Activated T-cell treated with anti-CD3 and anti-CD28 coated beads, Interleukin-2, amount 50 U/mL, for 72 hours (primary cell): ENCODE data around the gene UBASH3B. TPM values are rescaled to one million over a fixed set of nuclear protein-coding genes. Genes with fewer than 3 reads are reported as not detected.
A peak's percentile ranks its signal among the peaks of the same experiment; 100 is the strongest.

Source experiments
- ATAC-seq, 2 donors: fragments of 150-1000 bp; cut with Tn5 transposase; replicated peaks in 1 of 2; 2 replicates each; pipeline ENCODE4 v1.10.0; 2021; ENCODE audit warnings: moderate library complexity in 2 of 2, mild to moderate bottlenecking in 1 of 2
- DNase-seq, 2 donors: peaks; one replicate each; pipeline ENCODE4 v3.0.0; 2021 to 2022; ENCODE audit warnings: mixed read lengths in 1 of 2
- H3K27ac Mint-ChIP-seq: one replicate; pipeline ENCODE4 v1.8.0; 2022; ENCODE audit warnings: mild to moderate bottlenecking, moderate library complexity, mixed read lengths
- H3K27me3 Mint-ChIP-seq: one replicate; pipeline ENCODE4 v1.8.0; 2022; ENCODE audit warnings: low read depth, mixed read lengths
- H3K36me3 Mint-ChIP-seq, 2 donors: one replicate each; pipeline ENCODE4 v1.8.0; 2022; ENCODE audit warnings: mixed read lengths in 2 of 2, mild to moderate bottlenecking in 1 of 2; ENCODE audit not compliant: insufficient read depth in 2 of 2
- H3K4me1 Mint-ChIP-seq: one replicate; pipeline ENCODE4 v1.8.0; 2022; ENCODE audit warnings: low read depth, mixed read lengths
- H3K4me3 Mint-ChIP-seq, 2 donors: one replicate each; pipeline ENCODE4 v1.8.0; 2022; ENCODE audit warnings: mild to moderate bottlenecking in 2 of 2, mixed read lengths in 2 of 2, moderate library complexity in 2 of 2
- H3K9me3 Mint-ChIP-seq, 2 donors: one replicate each; pipeline ENCODE4 v1.8.0; 2022; ENCODE audit warnings: mixed read lengths in 2 of 2
- total RNA-seq, 2 donors: library from RNA; stranded (reverse); gene quantifications; one replicate each; pipeline ENCODE4 v1.2.3, GENCODE V29; 2022

The UBASH3B gene
- total RNA-seq, 2 donors from 2014 or later, result 6.9 to 18.5 TPM

DNA sequence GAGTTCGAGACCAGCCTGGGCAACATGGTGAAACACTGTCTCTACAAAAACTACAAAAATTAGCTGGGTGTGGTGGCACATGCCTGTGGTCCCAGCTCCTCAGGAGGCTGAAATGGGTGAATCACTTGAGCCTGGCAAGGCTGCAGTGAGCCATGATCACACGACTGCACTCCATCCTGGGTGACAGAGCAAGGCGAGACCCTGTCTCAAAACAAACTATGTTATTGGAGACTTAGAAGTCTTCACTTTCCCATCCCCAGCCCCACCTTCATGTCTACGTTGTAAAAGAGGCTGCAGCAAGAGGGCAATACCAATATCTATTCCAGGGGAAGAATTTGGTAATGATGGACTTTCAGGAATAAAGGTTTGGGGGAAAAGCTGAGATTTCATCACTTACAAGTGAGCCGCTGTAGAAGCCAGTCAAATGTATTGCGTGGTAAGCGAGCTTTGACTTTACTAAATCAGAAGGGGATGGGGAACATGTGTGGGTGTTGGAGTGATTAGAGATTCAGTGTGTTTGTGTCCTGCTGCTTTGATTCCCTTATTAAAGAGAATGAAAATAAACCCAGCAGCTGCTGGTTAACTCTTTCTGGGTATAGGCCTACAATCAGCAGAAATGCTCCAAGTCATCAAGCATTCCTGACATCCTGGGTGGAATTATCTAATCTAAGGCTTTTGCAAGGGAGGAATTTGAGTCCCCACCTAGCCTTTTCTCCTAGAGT is 53.7 kb downstream of the UBASH3B start:
- Mint-ChIP-seq H3K27me3 (no peaks in the 10 kb centered on the region), H3K4me3 (no peak overlapping the region), H3K27ac (no peak overlapping the region), H3K9me3 (no peaks in the 10 kb centered on the region), H3K36me3 (peaks cover 0 to under 1% of the 10 kb centered on the region in 2 donors), H3K4me1 (peaks cover 35% of the 10 kb centered on the region)
- DNase-seq (no peak), ATAC-seq (no peak)

DNA sequence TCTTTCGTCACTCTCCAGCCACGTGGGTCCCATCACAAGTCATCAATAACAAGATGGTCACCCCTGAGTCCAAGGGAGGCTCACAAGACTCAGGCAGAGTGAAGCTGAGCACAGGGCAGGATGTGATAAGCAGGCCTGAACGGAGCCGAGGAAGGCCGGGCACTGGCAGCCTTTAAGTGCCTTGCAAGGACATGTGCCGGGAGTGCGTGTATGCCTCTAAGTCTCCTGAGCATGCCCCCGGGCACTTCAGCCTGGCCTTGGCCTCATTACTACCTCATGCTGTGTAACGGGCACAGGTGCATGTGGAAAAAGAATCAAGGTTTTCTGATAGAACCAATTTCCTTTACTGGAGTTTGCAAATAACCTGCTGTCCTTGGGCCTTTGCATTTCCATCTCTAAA is 55.8 kb downstream of the UBASH3B start:
- Mint-ChIP-seq H3K9me3 (no peaks in the 10 kb centered on the region), H3K4me3 (no peak overlapping the region), H3K27me3 (no peaks in the 10 kb centered on the region), H3K27ac (no peak overlapping the region), H3K36me3 (no peaks in the 10 kb centered on the region), H3K4me1 (peaks cover 39% of the 10 kb centered on the region)
- DNase-seq (no peak), ATAC-seq (no peak)

GRCh38 chr11:122711831-122712381 is 56.4 kb downstream of the UBASH3B start:
- peaks cover 42% of the 10 kb centered on the region for H3K4me1 Mint-ChIP-seq
- no peak overlapping the region for H3K27ac Mint-ChIP-seq
- ATAC-seq (no peak), DNase-seq (no peak)
- H3K27me3 Mint-ChIP-seq, result no peaks in the 10 kb centered on the region
- no peaks in the 10 kb centered on the region for H3K36me3 Mint-ChIP-seq
- H3K9me3 Mint-ChIP-seq, result no peaks in the 10 kb centered on the region
- no peak overlapping the region for H3K4me3 Mint-ChIP-seq

DNA sequence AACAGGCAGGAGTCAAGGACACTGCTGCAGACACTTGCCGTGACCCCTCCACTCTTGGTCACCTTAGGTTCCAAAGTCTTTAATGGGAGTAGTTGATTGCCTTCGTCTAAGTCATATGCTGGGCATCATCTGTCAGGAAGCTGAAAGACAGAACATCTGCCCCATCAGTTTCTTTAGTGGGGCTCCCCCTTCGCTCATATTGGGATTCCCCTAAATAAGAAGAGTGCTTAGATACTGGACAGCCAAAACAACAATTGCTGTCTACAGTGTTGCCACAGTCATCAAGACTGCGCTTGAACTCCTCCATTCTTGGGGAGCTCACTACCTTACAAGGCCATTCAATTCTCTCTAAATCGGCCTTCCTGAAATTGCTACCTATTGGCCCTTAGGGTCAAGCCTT is 58.5 kb downstream of the UBASH3B start:
- no peak for ATAC-seq
- no peaks in the 10 kb centered on the region for H3K36me3 Mint-ChIP-seq
- no peak overlapping the region for H3K27ac Mint-ChIP-seq
- H3K27me3 Mint-ChIP-seq, result no peaks in the 10 kb centered on the region
- H3K4me3 Mint-ChIP-seq, result no peak overlapping the region
- H3K4me1 Mint-ChIP-seq, result peaks cover 48% of the 10 kb centered on the region
- no peaks in the 10 kb centered on the region for H3K9me3 Mint-ChIP-seq
- DNase-seq, result no peak

GRCh38 chr11:122714484-122714883 is 59.0 kb downstream of the UBASH3B start:
- ATAC-seq (no peak), DNase-seq (no peak)
- H3K36me3 Mint-ChIP-seq, result no peaks in the 10 kb centered on the region
- no peak overlapping the region for H3K4me3 Mint-ChIP-seq
- H3K27me3 Mint-ChIP-seq, result peaks cover under 1% of the 10 kb centered on the region
- H3K4me1 Mint-ChIP-seq, result peaks cover 43% of the 10 kb centered on the region
- H3K27ac Mint-ChIP-seq, result no peak overlapping the region
- no peaks in the 10 kb centered on the region for H3K9me3 Mint-ChIP-seq

DNA sequence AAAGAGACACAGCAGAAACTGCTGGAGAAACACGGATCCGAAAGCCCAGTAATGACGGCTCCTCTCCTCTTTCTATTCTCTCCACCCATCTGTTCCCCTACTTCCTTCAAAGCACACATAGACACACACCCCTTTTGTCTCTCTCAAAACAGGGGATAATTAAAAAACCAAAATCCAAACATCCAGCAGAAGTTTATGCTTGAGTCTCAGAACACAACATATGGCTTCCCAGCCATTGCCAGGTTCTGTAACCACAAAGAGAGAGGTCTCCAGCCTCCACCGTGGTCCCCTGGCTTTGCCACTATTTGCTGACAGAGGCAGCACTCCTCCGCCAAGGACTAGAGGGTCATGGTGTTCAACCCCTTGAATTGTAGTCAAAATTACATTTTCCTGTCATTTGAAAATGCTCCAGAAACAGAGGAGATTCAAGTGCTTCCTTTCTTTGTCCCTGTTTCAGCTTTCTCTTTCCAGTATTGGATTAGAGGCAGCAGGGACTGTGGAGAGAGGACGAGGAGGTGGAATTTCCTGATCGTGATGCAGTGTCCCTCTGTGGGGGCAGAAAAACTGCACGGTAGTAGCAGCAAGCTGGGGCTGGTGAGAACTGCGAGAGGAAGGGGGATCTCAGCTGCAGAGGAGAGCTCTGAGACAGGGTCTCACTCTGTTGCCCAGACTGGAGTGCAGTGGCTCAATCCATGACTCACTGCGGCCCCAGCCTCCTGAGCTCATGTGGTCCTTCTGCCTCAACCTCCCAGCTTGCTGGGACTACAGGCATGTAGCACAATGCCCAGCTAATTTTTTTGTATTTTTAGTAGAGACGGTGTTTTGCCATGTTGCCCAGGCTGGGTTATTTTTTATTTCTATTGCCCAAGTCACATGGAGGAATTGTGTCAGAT is 60.3 kb downstream of the UBASH3B start:
- ATAC-seq (no peak), DNase-seq (no peak)
- Mint-ChIP-seq H3K27me3 (peaks cover 11% of the 10 kb centered on the region), H3K4me1 (peaks cover 52% of the 10 kb centered on the region), H3K9me3 (no peaks in the 10 kb centered on the region), H3K27ac (peak overlapping the region; percentile 10), H3K4me3 (no peak overlapping the region), H3K36me3 (no peaks in the 10 kb centered on the region)

GRCh38 chr11:122717264-122717867 is 61.8 kb downstream of the UBASH3B start:
- Mint-ChIP-seq H3K27me3 (peaks cover 11% of the 10 kb centered on the region), H3K36me3 (no peaks in the 10 kb centered on the region), H3K27ac (peak overlapping the region; percentile 32), H3K4me1 (peaks cover 65% of the 10 kb centered on the region), H3K9me3 (no peaks in the 10 kb centered on the region), H3K4me3 (peak overlapping the region in 1 of 2 donors; percentile 43)
- DNase-seq (peak; percentile 33 to 61), ATAC-seq (peak; percentile 77 to 83)

DNA sequence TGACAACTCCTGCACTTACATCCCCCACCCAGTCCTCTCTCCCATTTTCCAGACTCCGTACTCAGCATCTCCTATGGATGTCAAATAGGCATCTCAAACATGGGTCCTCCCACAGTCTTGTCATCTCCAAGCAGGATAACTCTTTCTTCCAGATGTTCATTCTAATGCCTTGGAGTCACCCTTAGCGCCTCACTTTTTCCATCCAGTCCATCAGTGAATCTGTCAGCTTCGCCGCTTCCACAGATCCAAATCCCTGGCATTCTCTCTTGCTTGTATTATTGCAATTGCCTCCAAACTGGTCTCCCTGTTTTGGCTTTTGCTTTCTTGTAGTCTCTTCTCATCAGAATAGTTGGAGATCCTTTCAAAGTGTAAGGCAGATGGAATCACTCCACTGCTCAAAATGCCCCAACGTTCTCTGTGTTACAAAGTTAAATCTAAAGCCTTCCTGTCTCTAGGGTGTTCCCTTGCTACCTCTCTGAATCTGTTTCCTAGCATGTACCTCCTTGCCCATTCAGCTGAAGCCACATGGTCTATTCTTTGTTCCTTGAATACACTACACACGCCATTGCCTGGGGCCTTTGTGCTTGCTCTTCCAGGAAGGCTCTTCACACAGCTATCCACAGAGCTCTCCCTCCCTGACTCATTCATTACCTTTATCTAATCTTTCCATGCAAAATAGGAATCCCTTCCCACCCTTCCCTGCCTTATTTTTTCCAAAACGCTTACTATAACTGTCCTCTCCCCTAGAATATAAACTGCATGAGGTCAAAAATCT is 64.8 kb downstream of the UBASH3B start:
- peaks cover 75% of the 10 kb centered on the region for H3K4me1 Mint-ChIP-seq
- peaks cover 11% of the 10 kb centered on the region for H3K27me3 Mint-ChIP-seq
- H3K4me3 Mint-ChIP-seq, result no peak overlapping the region
- ATAC-seq (no peak), DNase-seq (no peak)
- no peaks in the 10 kb centered on the region for H3K36me3 Mint-ChIP-seq
- no peaks in the 10 kb centered on the region for H3K9me3 Mint-ChIP-seq
- no peak overlapping the region for H3K27ac Mint-ChIP-seq

DNA sequence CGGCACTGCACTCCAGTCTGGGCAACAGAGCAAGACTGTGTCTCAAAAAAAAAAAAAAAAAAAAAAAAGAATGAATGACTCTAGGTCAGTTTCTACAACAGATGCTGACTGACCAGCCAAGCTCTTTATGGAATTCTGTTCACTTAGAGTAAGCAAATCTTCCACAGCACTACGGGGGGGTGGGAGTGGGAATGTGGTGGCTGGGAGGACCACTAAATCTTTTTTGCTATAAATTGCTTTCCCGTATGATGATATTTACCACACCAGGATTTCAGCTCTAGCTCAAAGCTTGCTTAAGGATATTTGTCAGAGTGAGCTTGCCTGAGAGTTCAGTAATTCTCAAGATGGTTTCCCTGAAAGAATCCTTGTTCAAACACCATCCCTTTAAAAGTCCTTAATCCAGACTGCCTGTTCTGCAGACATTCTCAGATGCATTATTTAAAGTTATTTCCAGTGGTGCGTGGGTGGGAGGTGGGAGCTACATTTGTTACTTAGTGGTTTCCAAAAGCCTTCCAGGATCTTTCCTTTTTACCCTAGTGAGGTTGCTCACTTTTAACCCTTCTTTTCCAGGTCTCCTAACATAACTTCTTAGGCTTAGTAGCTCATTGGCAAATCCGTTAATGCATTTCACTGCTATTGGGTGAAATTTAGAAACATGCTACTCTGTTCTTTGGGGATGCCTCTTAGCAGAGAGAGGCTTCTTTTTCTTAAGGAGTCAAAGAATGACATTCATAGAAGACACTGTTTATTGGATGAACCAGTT is 65.9 kb downstream of the UBASH3B start:
- peak overlapping the region in 1 of 2 donors; percentile 32 for H3K4me3 Mint-ChIP-seq
- peaks cover 11% of the 10 kb centered on the region for H3K27me3 Mint-ChIP-seq
- DNase-seq (no peak), ATAC-seq (no peak)
- H3K4me1 Mint-ChIP-seq, result peaks cover 75% of the 10 kb centered on the region
- H3K27ac Mint-ChIP-seq, result no peak overlapping the region
- no peaks in the 10 kb centered on the region for H3K9me3 Mint-ChIP-seq
- no peaks in the 10 kb centered on the region for H3K36me3 Mint-ChIP-seq

DNA sequence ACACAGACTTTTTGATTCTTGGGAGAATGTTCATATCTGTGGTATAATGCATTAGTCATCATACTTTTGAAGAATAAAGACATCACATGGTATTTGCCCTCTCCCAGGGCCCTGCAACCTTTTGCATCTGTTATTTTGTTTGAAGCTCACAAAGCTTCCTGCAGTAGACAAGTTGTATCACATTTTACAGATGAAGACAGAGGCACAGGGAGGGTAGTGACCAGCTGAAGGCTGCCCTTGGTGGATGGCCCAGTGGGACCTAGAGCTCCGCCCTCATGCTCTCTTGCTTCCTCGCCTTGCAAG is 66.4 kb downstream of the UBASH3B start:
- ATAC-seq (peak; percentile 35 to 54), DNase-seq (no peak)
- Mint-ChIP-seq H3K27me3 (peaks cover 11% of the 10 kb centered on the region), H3K27ac (no peak overlapping the region), H3K36me3 (no peaks in the 10 kb centered on the region), H3K9me3 (no peaks in the 10 kb centered on the region), H3K4me1 (peaks cover 75% of the 10 kb centered on the region), H3K4me3 (peak overlapping the region in 1 of 2 donors; percentile 32)

DNA sequence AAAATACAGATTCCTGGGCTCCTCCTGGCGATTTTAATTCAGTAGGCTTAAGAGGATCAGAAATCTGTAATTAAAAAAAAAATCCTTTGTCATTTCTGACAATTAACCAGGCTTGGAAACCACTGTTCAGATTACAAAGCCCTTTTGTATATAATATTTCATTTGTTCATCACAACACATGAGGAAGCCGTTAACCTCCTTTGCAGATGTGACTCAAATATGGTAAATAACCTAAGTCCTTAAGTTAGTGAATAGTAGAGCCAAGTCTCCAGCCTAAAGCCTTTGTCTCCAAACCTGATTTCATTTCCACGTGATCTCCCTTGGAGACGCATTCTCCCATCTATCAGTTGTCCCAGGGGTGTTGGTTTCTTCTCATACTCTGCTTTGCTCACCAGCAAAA is 67.6 kb downstream of the UBASH3B start:
- peaks cover 75% of the 10 kb centered on the region for H3K4me1 Mint-ChIP-seq
- peak overlapping the region; percentile 13 to 42 for H3K4me3 Mint-ChIP-seq
- no peaks in the 10 kb centered on the region for H3K9me3 Mint-ChIP-seq
- no peaks in the 10 kb centered on the region for H3K36me3 Mint-ChIP-seq
- H3K27ac Mint-ChIP-seq, result peak overlapping the region; percentile 3
- DNase-seq (no peak), ATAC-seq (no peak)
- peaks cover 11% of the 10 kb centered on the region for H3K27me3 Mint-ChIP-seq

- H3K4me3 Mint-ChIP-seq, result peak overlapping the region; percentile 13 to 42
- ATAC-seq (peak; percentile 49 to 64), DNase-seq (peak; percentile 25 to 33)
- H3K4me1 Mint-ChIP-seq, result peaks cover 79% of the 10 kb centered on the region
- H3K9me3 Mint-ChIP-seq, result no peaks in the 10 kb centered on the region
- peak overlapping the region; percentile 3 for H3K27ac Mint-ChIP-seq
- peaks cover 11% of the 10 kb centered on the region for H3K27me3 Mint-ChIP-seq
- H3K36me3 Mint-ChIP-seq, result no peaks in the 10 kb centered on the region
These were observed 68.1 kb downstream of the UBASH3B start for GRCh38 chr11:122723576-122723975.
